Activated naive CD8-positive, alpha-beta T cell treated with anti-CD3 and anti-CD28 coated beads, Interleukin-2, amount 50 U/mL, for 24 hours (primary cell): Measurements from ENCODE around the gene FOXO6.

Source experiments
- ATAC-seq: fragments of 150-1000 bp; cut with Tn5 transposase; one replicate; pipeline ENCODE4 v1.10.0; 2021
- DNase-seq: peaks from one replicate; pipeline ENCODE4 v3.0.0; 2021
- H3K27ac Mint-ChIP-seq: one replicate; pipeline ENCODE4 v1.8.0; 2021; ENCODE audit warnings: mild to moderate bottlenecking, mixed read lengths
- H3K27me3 Mint-ChIP-seq: one replicate; pipeline ENCODE4 v1.8.0; 2021; ENCODE audit warnings: mixed read lengths
- H3K36me3 Mint-ChIP-seq: one replicate; pipeline ENCODE4 v1.8.0; 2021; ENCODE audit warnings: low read depth, mixed read lengths
- H3K4me1 Mint-ChIP-seq: one replicate; pipeline ENCODE4 v1.8.0; 2021; ENCODE audit warnings: mixed read lengths
- H3K4me3 Mint-ChIP-seq: one replicate; pipeline ENCODE4 v1.8.0; 2021; ENCODE audit warnings: mild to moderate bottlenecking, moderate library complexity, mixed read lengths
- H3K9me3 Mint-ChIP-seq: one replicate; pipeline ENCODE4 v1.8.0; 2021; ENCODE audit warnings: mixed read lengths

The FOXO6 gene

DNA sequence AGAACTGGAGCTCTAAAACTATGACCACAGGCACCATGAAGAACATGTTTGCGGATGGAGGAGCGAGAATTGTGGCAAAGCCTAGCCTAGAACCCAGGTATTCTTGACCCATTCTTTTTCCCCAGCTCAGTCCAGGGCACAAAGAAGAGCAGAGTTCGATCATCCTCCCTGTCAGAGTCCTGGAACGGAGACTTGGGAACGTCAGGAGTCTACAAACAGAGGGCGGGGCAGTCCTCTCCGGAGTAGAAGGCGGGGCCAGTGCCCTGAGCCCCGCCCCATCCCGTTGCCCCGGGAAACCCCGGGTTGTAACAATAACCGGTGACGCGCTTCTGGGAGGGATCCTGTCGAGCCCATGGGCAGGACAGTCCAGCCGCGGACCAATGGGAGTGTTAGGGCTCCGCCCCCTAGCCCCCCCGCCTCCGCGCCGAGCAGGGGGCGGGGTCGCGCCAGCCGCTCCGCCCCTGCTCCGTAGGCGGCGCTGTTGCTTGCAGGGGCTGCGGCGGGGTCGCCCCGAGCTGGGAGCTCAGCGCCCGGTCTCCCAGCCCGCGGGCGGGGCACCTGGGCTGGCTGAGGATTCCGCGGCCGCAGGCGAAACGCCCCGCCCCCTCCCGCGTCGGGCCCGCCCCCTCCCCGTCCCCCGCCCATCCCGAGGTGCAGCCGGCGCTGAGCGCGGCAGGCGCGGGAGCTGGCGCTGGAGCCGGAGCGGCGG, at the start of gene FOXO6:
Gene FOXO6 (plus strand): TSS at position 649 of the 709 bp plus-strand sequence.
- Mint-ChIP-seq H3K9me3 (no peaks in the 10 kb centered on the region), H3K4me3 (peak within 1 kb of the TSS; percentile 66), H3K27ac (no peak within 1 kb of the TSS), H3K27me3 (peaks cover 34% of the 10 kb centered on the region), H3K4me1 (peaks cover 8% of the 10 kb centered on the region), H3K36me3 (no peaks in the 10 kb centered on the region)
- ATAC-seq (peak; percentile 92), DNase-seq (peak; percentile 93)

DNA sequence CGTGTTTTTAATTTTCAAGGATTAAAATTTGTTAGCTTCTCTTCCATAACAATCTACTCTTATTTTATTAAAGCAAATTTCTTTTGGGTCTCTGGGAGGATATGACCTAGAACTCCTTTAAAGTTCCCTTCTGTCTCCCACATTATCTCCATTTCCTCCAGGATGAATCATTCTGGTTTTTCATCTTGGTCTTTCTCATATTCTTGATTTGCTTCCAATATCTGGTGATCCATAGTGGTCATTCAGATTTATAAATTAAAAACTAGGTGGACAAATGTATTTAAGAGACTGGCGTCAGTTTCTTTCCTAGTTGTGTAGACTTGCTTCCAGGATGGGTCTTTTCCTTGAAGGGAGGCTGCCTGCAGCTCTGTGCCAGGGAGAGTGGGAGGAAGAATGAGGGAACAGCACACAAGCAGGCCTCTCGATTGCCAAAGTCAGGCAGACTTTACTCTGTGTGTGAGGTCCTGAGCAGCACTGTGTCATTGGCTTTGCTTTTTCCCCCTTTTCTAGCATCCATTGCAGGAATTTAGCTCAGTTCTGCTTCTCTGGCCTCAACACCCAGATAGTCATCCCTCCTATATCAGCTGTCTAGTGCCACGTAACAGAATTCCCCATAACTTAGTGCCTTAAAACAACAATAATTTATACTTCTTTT, 48.1 kb upstream of the FOXO6 start:
- H3K27ac Mint-ChIP-seq: no peak overlapping the region
- ATAC-seq (no peak), DNase-seq (no peak)
- no peak overlapping the region for H3K4me3 Mint-ChIP-seq
- H3K27me3 Mint-ChIP-seq: peaks cover 7% of the 10 kb centered on the region
- no peaks in the 10 kb centered on the region for H3K36me3 Mint-ChIP-seq
- no peaks in the 10 kb centered on the region for H3K4me1 Mint-ChIP-seq
- peaks cover 9% of the 10 kb centered on the region for H3K9me3 Mint-ChIP-seq

DNA sequence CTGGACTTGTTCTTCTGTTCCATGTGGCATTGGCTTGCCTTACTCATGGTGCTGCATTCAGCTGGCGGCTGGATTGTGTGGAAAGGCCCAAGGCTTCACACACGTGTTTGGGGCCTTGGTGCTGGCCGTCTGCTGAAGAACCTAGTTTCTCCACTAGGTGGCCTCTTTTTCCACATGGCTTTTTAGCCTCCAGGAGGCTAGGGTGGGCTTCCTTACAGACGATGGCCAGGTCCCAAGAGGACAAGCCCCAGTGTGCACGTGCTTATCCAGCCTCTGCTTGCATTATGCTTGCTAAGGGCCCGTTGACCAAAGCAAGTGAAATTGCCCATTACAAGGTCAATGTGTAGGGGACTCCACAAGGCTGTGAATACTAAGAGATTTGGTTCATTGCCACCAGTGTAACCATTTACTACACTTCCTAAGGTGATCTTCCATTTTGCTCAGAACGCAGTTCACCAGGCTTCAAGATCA, 47.5 kb upstream of the FOXO6 start:
- peaks cover 7% of the 10 kb centered on the region for H3K27me3 Mint-ChIP-seq
- no peak for ATAC-seq
- H3K9me3 Mint-ChIP-seq: peaks cover 4% of the 10 kb centered on the region

DNA sequence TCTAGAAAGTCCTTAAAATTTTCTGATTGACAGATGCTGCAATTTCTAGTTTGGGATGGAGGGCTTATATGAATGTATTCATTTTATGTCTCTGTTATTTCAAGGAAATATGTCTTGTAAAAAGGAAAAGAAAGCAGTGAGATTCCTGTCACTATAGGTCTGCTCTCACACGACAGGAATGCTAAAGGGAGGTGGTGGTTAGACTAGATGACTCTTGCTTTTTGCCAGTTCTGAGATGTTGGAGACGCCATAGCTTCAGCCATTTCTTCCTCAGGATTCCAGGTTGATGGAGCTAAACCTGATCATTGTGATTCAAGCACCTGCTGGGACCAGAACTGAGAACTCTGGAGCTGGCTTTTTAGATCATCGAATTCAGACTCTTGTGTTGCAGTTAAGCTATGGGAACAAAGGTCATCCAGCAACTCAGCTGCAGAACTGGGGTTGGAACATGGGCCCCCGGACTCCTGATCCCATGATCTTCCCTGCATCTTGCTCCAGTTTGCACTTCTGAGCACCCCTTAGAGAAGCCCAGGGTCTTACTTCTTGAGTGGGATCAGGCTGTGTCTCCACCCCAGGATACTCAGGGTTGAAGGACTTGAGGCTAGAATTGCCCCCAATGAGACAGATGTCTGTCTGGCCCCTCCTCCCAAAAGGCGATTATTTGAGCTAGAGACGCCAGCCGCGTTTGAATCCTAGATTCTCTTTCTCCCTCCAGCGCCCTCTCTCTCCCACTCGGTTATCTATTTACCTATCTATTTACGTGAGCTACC, 46.7 kb upstream of the FOXO6 start:
- DNase-seq (no peak), ATAC-seq (no peak)
- H3K36me3 Mint-ChIP-seq: no peaks in the 10 kb centered on the region
- no peaks in the 10 kb centered on the region for H3K9me3 Mint-ChIP-seq
- no peak overlapping the region for H3K27ac Mint-ChIP-seq
- no peak overlapping the region for H3K4me3 Mint-ChIP-seq
- H3K4me1 Mint-ChIP-seq: no peaks in the 10 kb centered on the region
- H3K27me3 Mint-ChIP-seq: peaks cover 7% of the 10 kb centered on the region

More for the DNA sequence above, 47.5 kb upstream of the FOXO6 start:
- Mint-ChIP-seq H3K36me3 (no peaks in the 10 kb centered on the region), H3K4me1 (no peaks in the 10 kb centered on the region), H3K4me3 (no peak overlapping the region), H3K27ac (no peak overlapping the region)
- DNase-seq: peak; percentile 19

DNA sequence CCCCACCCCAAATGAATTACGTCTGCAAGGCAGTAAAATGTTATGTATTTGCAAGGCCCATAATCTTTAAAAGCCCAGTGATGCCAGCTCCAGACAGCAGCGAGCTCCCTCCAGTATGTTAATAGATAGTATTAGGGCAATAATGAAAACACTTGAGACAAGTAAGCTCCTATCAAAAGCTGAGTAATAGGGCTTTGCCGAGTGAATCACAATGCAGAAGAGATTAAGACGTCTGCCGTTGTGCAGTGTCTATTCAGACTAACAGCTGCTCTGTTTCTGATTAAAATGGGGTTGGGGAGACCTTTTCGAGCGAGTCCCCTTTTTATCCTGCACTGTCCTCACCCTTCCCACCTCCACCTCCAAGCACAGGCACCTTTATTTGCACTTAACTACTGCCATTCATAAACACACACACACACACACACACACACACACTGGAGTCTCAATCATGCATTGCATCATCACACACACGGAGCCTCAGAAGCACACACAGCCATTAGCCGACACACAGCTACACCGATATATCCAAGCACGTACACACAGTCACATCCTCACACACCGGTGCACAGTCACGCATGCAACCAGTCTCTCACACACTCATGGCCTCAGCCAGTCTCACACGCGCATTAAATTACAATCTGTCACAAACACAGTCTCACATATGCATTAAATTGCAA, 46.0 kb upstream of the FOXO6 start:
- H3K27me3 Mint-ChIP-seq: peaks cover 3% of the 10 kb centered on the region
- no peak overlapping the region for H3K4me3 Mint-ChIP-seq
- DNase-seq (no peak), ATAC-seq (no peak)
- no peaks in the 10 kb centered on the region for H3K9me3 Mint-ChIP-seq
- H3K4me1 Mint-ChIP-seq: no peaks in the 10 kb centered on the region
- H3K27ac Mint-ChIP-seq: no peak overlapping the region
- no peaks in the 10 kb centered on the region for H3K36me3 Mint-ChIP-seq

DNA sequence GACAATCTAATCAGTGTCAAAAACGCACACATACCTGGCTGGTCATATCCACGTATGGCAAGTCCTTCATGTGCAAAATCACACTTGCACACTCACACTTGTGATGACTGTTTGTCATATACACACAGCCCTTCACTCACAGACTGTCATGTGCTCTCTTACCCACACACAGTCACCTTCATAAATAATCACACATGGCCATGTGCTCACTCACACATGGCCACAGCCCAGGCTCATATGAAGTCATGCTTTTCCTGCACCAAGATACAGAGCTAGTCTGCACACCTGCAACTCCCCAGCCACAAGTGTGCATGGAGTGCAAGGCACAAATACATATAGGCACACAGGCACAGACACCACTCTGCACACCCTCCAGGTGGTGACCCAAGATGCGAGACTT, 45.4 kb upstream of the FOXO6 start:
- Mint-ChIP-seq H3K27me3 (no peaks in the 10 kb centered on the region), H3K4me1 (no peaks in the 10 kb centered on the region), H3K9me3 (no peaks in the 10 kb centered on the region), H3K4me3 (no peak overlapping the region), H3K36me3 (no peaks in the 10 kb centered on the region), H3K27ac (no peak overlapping the region)
- DNase-seq (no peak), ATAC-seq (no peak)

DNA sequence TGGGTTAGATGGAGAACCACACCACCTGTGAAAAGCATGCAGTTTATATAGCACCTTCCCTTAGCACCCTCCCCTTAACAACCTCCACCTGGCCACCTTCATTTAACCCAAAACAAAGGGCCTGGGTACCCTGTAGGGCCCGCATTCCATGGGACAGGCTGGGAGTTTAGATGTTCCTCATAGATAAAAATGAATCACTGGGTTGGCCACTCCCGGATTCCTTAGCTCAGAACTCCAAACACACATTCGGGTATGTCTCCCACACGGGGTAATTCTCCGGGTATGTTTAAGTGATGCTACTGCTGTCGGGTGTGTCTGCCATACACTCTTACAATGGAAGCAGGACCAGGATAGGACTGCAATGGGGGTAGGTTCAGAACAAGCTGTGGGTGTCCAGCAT, 43.9 kb upstream of the FOXO6 start:
- no peaks in the 10 kb centered on the region for H3K36me3 Mint-ChIP-seq

DNA sequence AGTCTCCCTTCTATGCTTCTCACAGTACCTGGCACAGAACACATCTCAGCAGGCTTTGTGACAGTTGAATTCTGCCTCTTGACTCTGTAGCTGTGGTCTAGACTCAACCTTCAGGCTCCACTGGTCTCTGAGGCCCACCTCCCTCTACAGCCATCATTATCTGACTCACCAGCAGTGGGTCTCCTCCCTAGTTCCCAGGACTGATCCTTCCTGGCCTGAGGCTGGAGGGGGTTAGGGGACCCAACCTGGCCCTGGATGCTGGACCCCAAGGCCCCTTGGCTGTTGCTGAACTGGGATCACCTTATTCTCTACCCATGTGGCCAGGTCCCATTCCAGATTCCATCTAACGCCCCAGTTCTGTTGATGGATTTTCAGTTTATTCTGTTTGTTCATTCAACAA, 43.1 kb upstream of the FOXO6 start:
- no peaks in the 10 kb centered on the region for H3K9me3 Mint-ChIP-seq
- H3K4me1 Mint-ChIP-seq: no peaks in the 10 kb centered on the region
- DNase-seq: no peak
- H3K27me3 Mint-ChIP-seq: no peaks in the 10 kb centered on the region
- H3K36me3 Mint-ChIP-seq: no peaks in the 10 kb centered on the region
- ATAC-seq: no peak
- no peak overlapping the region for H3K27ac Mint-ChIP-seq
- H3K4me3 Mint-ChIP-seq: no peak overlapping the region

More for the DNA sequence above, 43.9 kb upstream of the FOXO6 start:
- H3K27ac Mint-ChIP-seq: no peak overlapping the region
- H3K4me3 Mint-ChIP-seq: no peak overlapping the region
- no peaks in the 10 kb centered on the region for H3K4me1 Mint-ChIP-seq
- H3K9me3 Mint-ChIP-seq: no peaks in the 10 kb centered on the region
- ATAC-seq: no peak
- no peak for DNase-seq
- H3K27me3 Mint-ChIP-seq: no peaks in the 10 kb centered on the region

DNA sequence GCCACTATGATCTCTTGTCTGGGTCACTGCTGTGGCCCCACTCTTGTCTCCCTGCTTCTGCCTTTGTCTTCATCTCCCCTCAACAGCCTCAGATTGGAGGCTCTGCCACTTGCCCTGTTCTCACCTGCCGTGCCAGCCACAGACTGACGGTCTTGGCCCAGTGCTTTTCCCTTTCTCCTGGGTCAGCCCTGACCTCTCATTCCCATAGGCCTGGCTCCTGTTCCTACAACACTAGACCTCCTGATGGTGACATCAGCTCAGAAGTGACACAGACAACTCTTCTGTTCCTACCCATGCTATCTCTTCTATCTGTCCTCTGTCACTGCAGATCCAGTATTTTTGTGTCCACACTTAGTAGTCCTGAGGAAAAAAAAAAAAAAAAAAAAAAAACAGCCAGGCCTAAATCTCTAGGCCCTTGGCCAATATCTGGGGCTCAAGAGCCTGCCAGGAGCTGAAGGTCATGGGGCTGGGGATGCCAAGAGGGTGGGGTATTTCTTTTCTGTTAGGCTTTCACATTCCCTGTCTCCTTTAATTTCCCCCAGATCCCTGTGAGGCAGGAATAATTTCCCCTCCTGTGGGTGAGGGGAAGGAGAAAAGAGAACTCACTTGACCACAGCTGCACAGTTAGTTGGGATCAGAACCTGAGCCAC, 42.0 kb upstream of the FOXO6 start:
- no peak overlapping the region for H3K4me3 Mint-ChIP-seq
- DNase-seq: no peak
- H3K27ac Mint-ChIP-seq: no peak overlapping the region
- no peaks in the 10 kb centered on the region for H3K36me3 Mint-ChIP-seq
- no peaks in the 10 kb centered on the region for H3K9me3 Mint-ChIP-seq
- no peak for ATAC-seq
- H3K27me3 Mint-ChIP-seq: no peaks in the 10 kb centered on the region
- no peaks in the 10 kb centered on the region for H3K4me1 Mint-ChIP-seq

DNA sequence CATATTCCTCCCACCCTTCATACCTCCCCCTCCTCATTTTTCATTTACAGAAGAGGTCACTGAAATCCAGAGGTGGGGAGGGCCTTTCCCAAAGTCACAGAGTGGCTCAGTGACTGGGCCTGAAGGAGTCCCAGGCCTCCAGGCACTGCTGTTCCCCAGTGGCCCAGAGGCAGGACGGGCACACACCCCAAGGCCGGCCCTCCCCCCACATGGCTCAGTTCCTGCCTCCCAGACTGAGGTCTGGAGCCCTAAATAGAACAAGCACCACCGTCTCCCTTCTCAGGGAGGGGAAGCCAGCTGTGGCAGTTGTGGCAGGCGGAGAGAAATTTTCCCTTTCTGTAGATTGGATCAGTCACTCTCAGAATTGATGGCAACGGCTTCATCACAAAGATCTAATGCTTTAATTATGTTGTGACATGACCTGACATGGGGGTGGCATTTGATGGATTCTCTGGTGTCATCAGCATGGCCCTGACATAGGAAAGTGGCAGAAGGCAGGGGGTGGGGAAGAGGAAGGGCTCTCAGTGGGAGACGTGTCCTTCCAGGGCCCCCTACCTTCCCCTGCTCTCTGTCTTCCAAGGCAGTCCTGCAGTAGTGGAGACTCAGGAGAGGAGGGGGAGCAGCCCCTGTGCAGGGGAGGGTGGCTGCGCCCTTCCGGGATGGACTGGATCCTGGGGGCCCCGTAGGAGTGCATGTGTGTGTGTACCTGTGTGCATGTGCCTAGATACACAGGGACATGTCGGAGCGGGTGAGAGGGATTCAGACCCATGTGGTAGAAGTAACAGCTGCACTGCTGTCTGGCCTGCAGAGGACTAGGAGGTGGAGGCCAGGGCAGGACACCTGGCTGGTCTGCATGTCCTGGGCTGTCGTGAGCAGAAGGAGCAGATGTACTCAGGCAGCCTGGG, 41.2 kb upstream of the FOXO6 start:
- Mint-ChIP-seq H3K27ac (no peak overlapping the region), H3K4me1 (no peaks in the 10 kb centered on the region), H3K36me3 (no peaks in the 10 kb centered on the region), H3K9me3 (no peaks in the 10 kb centered on the region), H3K27me3 (no peaks in the 10 kb centered on the region), H3K4me3 (no peak overlapping the region)
- ATAC-seq (no peak), DNase-seq (no peak)

DNA sequence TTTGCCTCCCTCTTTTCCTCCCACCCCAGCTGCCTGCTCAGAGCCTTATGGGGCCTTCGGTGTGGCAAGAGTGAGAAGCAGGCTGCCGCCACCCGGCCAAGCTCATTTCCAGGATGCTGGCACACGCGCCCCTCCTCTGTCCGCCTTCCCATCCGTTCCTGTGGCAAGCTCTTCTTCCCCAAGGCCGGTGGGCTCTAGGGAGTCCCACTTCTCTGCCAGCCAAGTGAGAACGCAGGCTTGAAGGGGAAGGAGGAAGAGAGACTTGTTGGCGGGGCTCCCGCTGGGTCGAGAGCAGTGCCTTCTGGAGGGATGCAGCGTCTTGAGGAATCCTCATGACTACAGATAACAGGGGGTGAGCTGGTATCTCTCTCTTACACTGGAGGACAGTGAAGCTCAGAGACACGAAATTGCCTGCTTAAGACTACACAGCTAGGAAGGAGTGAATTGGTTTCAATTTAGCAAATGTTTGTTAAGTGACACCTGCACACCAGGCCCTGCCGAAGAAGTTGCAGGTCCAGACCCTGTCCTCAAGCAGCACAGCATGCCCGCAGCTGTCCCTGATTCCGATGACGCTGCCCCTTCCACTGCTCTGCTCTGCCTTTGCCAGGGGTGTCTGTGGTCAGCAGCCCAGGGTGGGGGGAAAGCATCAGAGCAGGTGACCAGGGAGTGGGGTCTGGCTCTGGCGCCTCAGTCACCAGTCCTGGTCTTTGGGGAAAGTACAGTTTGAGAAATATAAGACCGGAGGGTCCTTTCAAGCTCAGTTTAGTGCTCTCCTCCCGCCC, 40.1 kb upstream of the FOXO6 start:
- ATAC-seq (no peak), DNase-seq (no peak)
- Mint-ChIP-seq H3K27ac (no peak overlapping the region), H3K9me3 (no peaks in the 10 kb centered on the region), H3K36me3 (no peaks in the 10 kb centered on the region), H3K4me1 (no peaks in the 10 kb centered on the region), H3K27me3 (no peaks in the 10 kb centered on the region), H3K4me3 (no peak overlapping the region)

DNA sequence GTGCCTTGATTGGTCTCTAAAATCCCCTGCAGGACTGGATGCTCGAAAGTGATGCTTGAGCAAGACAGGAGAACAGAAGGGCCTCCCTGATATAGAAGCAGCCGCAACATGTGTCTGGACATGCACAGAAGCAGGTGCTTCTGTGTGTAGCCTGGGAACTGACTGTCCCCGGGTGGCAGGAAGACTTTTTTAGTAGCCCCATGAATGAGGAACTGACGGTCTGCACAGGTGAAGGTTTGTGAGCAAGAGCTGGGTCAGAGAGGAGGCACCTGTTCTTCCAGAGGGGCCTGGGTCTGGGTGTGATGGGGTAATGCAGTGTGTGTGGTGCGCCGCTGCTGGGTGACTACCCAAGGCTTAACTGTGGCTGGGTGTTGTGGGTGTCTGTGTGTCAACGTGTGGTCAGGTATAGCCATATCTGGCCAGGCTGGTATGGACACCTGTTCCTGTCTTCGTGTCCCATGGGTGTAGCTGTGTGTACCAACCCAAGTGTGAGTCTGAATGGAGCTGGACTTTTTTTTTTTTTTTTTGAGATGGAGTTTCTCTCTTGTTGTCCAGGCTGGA, 39.1 kb upstream of the FOXO6 start:
- no peaks in the 10 kb centered on the region for H3K27me3 Mint-ChIP-seq
- ATAC-seq (no peak), DNase-seq (no peak)
- H3K9me3 Mint-ChIP-seq: no peaks in the 10 kb centered on the region
- H3K27ac Mint-ChIP-seq: no peak overlapping the region
- no peaks in the 10 kb centered on the region for H3K36me3 Mint-ChIP-seq
- H3K4me1 Mint-ChIP-seq: no peaks in the 10 kb centered on the region
- H3K4me3 Mint-ChIP-seq: no peak overlapping the region
